ENCODE measurements around the gene GAREM1. TPM values are rescaled to one million over a fixed set of nuclear protein-coding genes. Genes with fewer than 3 reads are reported as not detected.

GAREM1 gene
- total RNA-seq, 1 experiment from 2014 or later: 11.1 TPM

DNA sequence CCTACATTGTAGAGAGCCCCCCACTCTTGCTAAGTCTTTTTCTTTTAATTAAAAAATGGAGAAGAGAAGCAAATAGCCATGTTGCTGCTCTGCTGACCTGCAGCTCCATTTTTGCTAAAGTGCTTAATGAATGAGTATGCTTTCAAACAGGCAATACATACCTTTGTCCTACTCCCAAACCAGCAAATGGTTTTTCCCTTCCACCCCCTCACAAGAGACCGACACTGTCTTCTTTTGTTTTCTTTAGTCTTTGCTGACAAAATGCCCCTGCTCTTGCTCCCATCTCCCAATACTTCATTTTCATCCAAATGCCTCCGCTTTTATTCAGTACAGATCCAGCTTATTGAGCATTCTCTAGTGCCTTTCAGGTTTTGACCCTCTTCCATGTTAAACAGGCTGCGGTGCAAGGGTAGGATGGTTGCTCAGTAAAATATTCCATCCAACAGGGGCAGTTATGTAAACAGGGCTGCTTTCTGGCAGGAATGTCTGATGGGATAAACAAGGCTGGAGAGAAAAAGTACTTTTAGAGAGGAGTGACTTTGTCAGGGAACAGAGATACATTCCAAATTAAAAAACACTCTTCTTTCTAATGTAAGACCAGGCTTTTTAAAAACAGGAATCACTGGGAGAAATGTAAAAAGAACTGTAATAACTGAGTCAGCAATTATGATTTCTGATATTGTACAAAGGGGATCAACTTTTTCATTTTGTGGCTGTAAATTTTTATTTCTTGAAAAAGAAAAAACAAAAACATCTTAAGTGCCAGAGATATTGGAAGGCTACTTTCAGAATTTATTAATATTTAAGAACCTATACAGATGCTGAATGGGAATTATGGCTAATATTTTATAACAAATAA lies 144.0 kb downstream of the GAREM1 start:
- no peak for ATAC-seq
- BruUV-seq (replicated peaks): no TSS peak
- Histone ChIP-seq H3K27me3 (ENCODE audit: insufficient read depth, low read length) (no peaks in the 10 kb centered on the region), H3K4me3 (replicated peaks in 1 of 2; ENCODE audit: low read depth in 1 of 2, low read length in 2 of 2) (no peak overlapping the region), H3K79me2 (ENCODE audit: insufficient read depth, low read length) (no peaks in the 10 kb centered on the region), H4K20me1 (ENCODE audit: insufficient read depth) (no peaks in the 10 kb centered on the region), H3K4me1 (ENCODE audit: control insufficient read depth in 1 of 2, insufficient read depth in 2 of 2, low read length in 2 of 2) (no peaks in the 10 kb centered on the region), H3K9me3 (ENCODE audit: control insufficient read depth in 1 of 2, insufficient read depth in 1 of 2, low read depth in 1 of 2, low read length in 2 of 2) (no peaks in the 10 kb centered on the region), H2AFZ (ENCODE audit: low read depth, low read length, poor library complexity, severe bottlenecking) (no peak overlapping the region), H3K4me2 (ENCODE audit: low read length) (no peak overlapping the region), H3K9ac (ENCODE audit: low read length) (no peak overlapping the region), H3K27ac (ENCODE audit: low read depth, low read length) (no peak overlapping the region), H3K36me3 (ENCODE audit: control insufficient read depth in 1 of 2, insufficient read depth in 2 of 2, low read length in 2 of 2) (no peaks in the 10 kb centered on the region), H3K9me2 (ENCODE audit: insufficient read depth) (no peaks in the 10 kb centered on the region)
- no peak for DNase-seq (ENCODE audit: low read depth, low spot score)
- TF ChIP-seq ZNF274 (IDR thresholded peaks at IDR 0.05; ENCODE audit: low read depth, low read length) (no peak), CBX3 (IDR thresholded peaks at IDR 0.05; ENCODE audit: low read depth) (no peak), MAX (IDR thresholded peaks at IDR 0.05) (no peak)
- ChIA-PET RAD21 (ENCODE audit: low non-redundant PET in 1 of 2, low total read pairs in 2 of 2, uncharacterized antibody in 2 of 2, unreplicated experiment in 2 of 2) (no interaction called here), CTCF (no interaction called here), POLR2A (no interaction called here)
- intact Hi-C loops (cut with micrococcal nuclease): no loop called here

DNA sequence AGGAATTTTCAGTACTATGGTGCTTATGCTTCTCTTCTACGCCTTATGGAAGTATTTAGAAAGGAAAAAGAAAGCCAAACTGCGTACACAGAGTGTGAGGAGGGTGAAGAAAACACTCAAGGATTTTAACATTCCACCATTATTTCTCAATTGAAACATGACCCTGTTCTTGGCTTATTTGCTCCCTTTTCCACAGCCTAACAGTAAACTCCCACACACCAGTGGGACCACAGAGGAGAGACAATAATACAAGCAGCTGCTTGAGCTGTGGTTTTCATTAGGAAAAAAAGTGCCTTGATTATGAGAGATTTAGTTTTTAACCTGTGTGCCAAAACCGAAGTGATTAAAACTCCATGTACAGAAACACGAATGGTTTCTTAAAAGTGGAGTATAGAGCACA lies 146.5 kb downstream of the GAREM1 start:
- H3K4me3 ChIP-seq (replicated peaks in 1 of 2; ENCODE audit: low read depth in 1 of 2, low read length in 2 of 2): no peak overlapping the region
- TF ChIP-seq EZH2phosphoT487 (IDR thresholded peaks at IDR 0.05; ENCODE audit: borderline replicate concordance) (no peak), SIN3A (IDR thresholded peaks at IDR 0.05; ENCODE audit: low read depth) (no peak), CTCF (IDR thresholded peaks at IDR 0.05 in 2 of 3, conservative IDR thresholded peaks at IDR 0.05 in 1 of 3; ENCODE audit: borderline replicate concordance in 1 of 3, insufficient read depth in 1 of 3, low read depth in 2 of 3, low read length in 2 of 3) (no peak), ZFX (IDR thresholded peaks at IDR 0.05) (no peak), SRF (IDR thresholded peaks at IDR 0.05; ENCODE audit: low read depth) (no peak), JUND (IDR thresholded peaks at IDR 0.05) (no peak), YY1 (IDR thresholded peaks at IDR 0.05; ENCODE audit: extremely low read depth, insufficient replicate concordance, low read depth, low read length) (no peak)
- no peaks in the 10 kb centered on the region for H3K36me3 ChIP-seq (ENCODE audit: control insufficient read depth in 1 of 2, insufficient read depth in 2 of 2, low read length in 2 of 2)
- H4K20me1 ChIP-seq (ENCODE audit: insufficient read depth): no peaks in the 10 kb centered on the region
- DNase-seq (ENCODE audit: low read depth, low spot score): no peak
- no peaks in the 10 kb centered on the region for H3K79me2 ChIP-seq (ENCODE audit: insufficient read depth, low read length)
- no peak overlapping the region for H3K9ac ChIP-seq (ENCODE audit: low read length)
- H2AFZ ChIP-seq (ENCODE audit: low read depth, low read length, poor library complexity, severe bottlenecking): no peak overlapping the region
- H3K27ac ChIP-seq (ENCODE audit: low read depth, low read length): no peak overlapping the region
- ChIA-PET POLR2A (no interaction called here), RAD21 (ENCODE audit: low non-redundant PET in 1 of 2, low total read pairs in 2 of 2, uncharacterized antibody in 2 of 2, unreplicated experiment in 2 of 2) (no interaction called here), CTCF (no interaction called here)
- no peaks in the 10 kb centered on the region for H3K9me2 ChIP-seq (ENCODE audit: insufficient read depth)
- BruUV-seq (replicated peaks): no TSS peak
- no peaks in the 10 kb centered on the region for H3K4me1 ChIP-seq (ENCODE audit: control insufficient read depth in 1 of 2, insufficient read depth in 2 of 2, low read length in 2 of 2)
- no peaks in the 10 kb centered on the region for H3K27me3 ChIP-seq (ENCODE audit: insufficient read depth, low read length)
- no peaks in the 10 kb centered on the region for H3K9me3 ChIP-seq (ENCODE audit: control insufficient read depth in 1 of 2, insufficient read depth in 1 of 2, low read depth in 1 of 2, low read length in 2 of 2)
- ATAC-seq: no peak
- no peak overlapping the region for H3K4me2 ChIP-seq (ENCODE audit: low read length)
- intact Hi-C loops (cut with micrococcal nuclease): no loop called here

Data from HCT116 (cell line).